OCI-LY7 (cell line): ENCODE results near the gene BDH1. TPM values are rescaled to one million over a fixed set of nuclear protein-coding genes. Genes with fewer than 3 reads are reported as not detected.
"Not testable (repeated sequence)": the region's sequence is repeated elsewhere in the genome, so short reads cannot be mapped to it uniquely, and the experiment has no call there.

Experiments used
- BruUV-seq: library from RNA; stranded (reverse); fragments of 400-500 nt; replicated peaks from 2 replicates; lab custom pipeline; 2021; lab: Mats Ljungman, UMichigan
- CTCF ChIA-PET: fragments of 300-600 bp; sonication (Branson Sonifier 250); formaldehyde crosslinking; loops from one replicate; lab custom pipeline; 2022; ENCODE audit warnings: antibody characterized with exemption; ENCODE audit not compliant: unreplicated experiment; lab: Charles Lee
- POLR2A ChIA-PET: fragments of 300-600 bp; sonication (Branson Sonifier 250); formaldehyde crosslinking; loops from one replicate; lab custom pipeline; 2022; ENCODE audit warnings: antibody characterized with exemption; lab: Charles Lee
- DNase-seq: peaks from one replicate; pipeline ENCODE4 v3.0.0-alpha.2; 2015; ENCODE audit warnings: low spot score
- H2AFZ ChIP-seq: fragments of 200-600 bp; sonication (generic), shearing (Covaris generic); 2 replicates; pipeline ENCODE4 v1.6.1; 2014; ENCODE audit warnings: mild to moderate bottlenecking, antibody characterized with exemption, low read length, moderate library complexity
- H3K27ac ChIP-seq: fragments of 200-600 bp; sonication (generic); 2 replicates; pipeline ENCODE4 v1.5.1; 2014; ENCODE audit warnings: mixed run types, low read depth, mild to moderate bottlenecking, moderate library complexity, low read length, inconsistent platforms; ENCODE audit not compliant: poor library complexity, severe bottlenecking
- H3K36me3 ChIP-seq: fragments of 200-600 bp; sonication (generic); 2 replicates; pipeline ENCODE4 v1.6.1; 2014; ENCODE audit warnings: mild to moderate bottlenecking, antibody characterized with exemption, low read length, moderate library complexity, mixed read lengths; ENCODE audit not compliant: insufficient read depth
- H3K4me1 ChIP-seq: fragments of 200-600 bp; sonication (generic); 2 replicates; pipeline ENCODE4 v1.5.1; 2014; ENCODE audit warnings: mild to moderate bottlenecking, low read length; ENCODE audit not compliant: insufficient read depth, poor library complexity, severe bottlenecking
- H3K4me2 ChIP-seq: fragments of 200-600 bp; sonication (generic); 2 replicates; pipeline ENCODE4 v1.6.1; 2014; ENCODE audit warnings: mild to moderate bottlenecking, low read length
- H3K4me3 ChIP-seq: fragments of 200-600 bp; sonication (generic); 2 replicates; pipeline ENCODE4 v1.5.1; 2014; ENCODE audit warnings: mild to moderate bottlenecking, low read depth, low read length; ENCODE audit not compliant: poor library complexity, severe bottlenecking
- H3K79me2 ChIP-seq: fragments of 200-600 bp; sonication (generic); 2 replicates; pipeline ENCODE4 v1.6.1; 2016; ENCODE audit warnings: low read depth, mild to moderate bottlenecking, low read length, moderate library complexity, mixed read lengths; ENCODE audit not compliant: insufficient read depth
- H3K9me2 ChIP-seq: fragments of 200-600 bp; sonication (generic); 2 replicates; pipeline ENCODE4 v1.6.1; 2016; ENCODE audit warnings: mild to moderate bottlenecking, low read length, mixed read lengths; ENCODE audit not compliant: insufficient read depth
- H3K9me3 ChIP-seq: fragments of 200-600 bp; sonication (generic); 2 replicates; pipeline ENCODE4 v1.6.1; 2014; ENCODE audit warnings: mild to moderate bottlenecking, mixed run types, low read length, mixed read lengths
- H4K20me1 ChIP-seq: fragments of 200-600 bp; sonication (generic); 2 replicates; pipeline ENCODE4 v1.6.1; 2014; ENCODE audit warnings: mild to moderate bottlenecking, antibody characterized with exemption, low read length, moderate library complexity, mixed read lengths; ENCODE audit not compliant: insufficient read depth
- CTCF ChIP-seq: fragments of 200-600 bp; sonication (generic); conservative IDR thresholded peaks from 2 replicates; pipeline ENCODE4 v1.5.1; 2014; ENCODE audit warnings: mild to moderate bottlenecking, antibody characterized with exemption, low read length, moderate library complexity, mixed read lengths
- EZH2phosphoT487 ChIP-seq: fragments of 200-600 bp; sonication (generic); IDR thresholded peaks from 2 replicates; pipeline ENCODE4 v1.6.1; 2018; ENCODE audit warnings: low read depth, borderline replicate concordance, mild to moderate bottlenecking, mixed run types, antibody characterized with exemption, low read length, moderate library complexity, mixed read lengths
- intact Hi-C: fragments of 100-400 bp; cut with micrococcal nuclease; formaldehyde crosslinking; loops from one replicate; pipeline ENCODE4 v1.10.0; 2022; ENCODE audit not compliant: unreplicated experiment
- total RNA-seq, 2 experiments: library from RNA; depleted of rRNA in 1 of 2; stranded (reverse); fragments of >200 nt in 1 of 2; shearing (Covaris generic) in 1 of 2; gene quantifications; 2 replicates each; pipeline ENCODE4 v1.2.3, GENCODE V29; 2014 to 2022

Gene BDH1
- total RNA-seq, 2 experiments from 2014 or later = 14.1 to 14.5 TPM

- Histone ChIP-seq H3K36me3 (no peaks in the 10 kb centered on the region), H2AFZ (no peak overlapping the region), H3K27ac (no peak overlapping the region), H3K9me3 (peaks cover 2% of the 10 kb centered on the region; the same call in 1 of the 2 replicates), H3K4me1 (no peaks in the 10 kb centered on the region), H3K79me2 (no peaks in the 10 kb centered on the region), H4K20me1 (no peaks in the 10 kb centered on the region), H3K4me2 (no peak overlapping the region), H3K4me3 (no peak overlapping the region), H3K9me2 (no peaks in the 10 kb centered on the region)
- no peak for TF ChIP-seq EZH2phosphoT487
- TF ChIP-seq CTCF = no peak
- intact Hi-C loops = no loop called here
- BruUV-seq = no TSS peak
- no peak for DNase-seq
- CTCF ChIA-PET = no interaction called here
- POLR2A ChIA-PET = interaction anchor here (0.7 kb wide), 1 partner anchor 8 kb away, joined by 3 read pairs; no protein-coding TSS in a partner anchor
Observed at GRCh38 chr3:197576838-197577237, 21.1 kb upstream of the BDH1 start.

GRCh38 chr3:197575362-197575761, 19.6 kb upstream of the BDH1 start:
- H3K27ac ChIP-seq = no peak overlapping the region
- intact Hi-C loops = no loop called here
- no peaks in the 10 kb centered on the region for H4K20me1 ChIP-seq
- DNase-seq = no peak
- no peaks in the 10 kb centered on the region for H3K36me3 ChIP-seq
- ChIA-PET POLR2A (no interaction called here), CTCF (no interaction called here)
- H3K79me2 ChIP-seq = no peaks in the 10 kb centered on the region
- no peak overlapping the region for H2AFZ ChIP-seq
- TF ChIP-seq CTCF (no peak), EZH2phosphoT487 (no peak)
- no peak overlapping the region for H3K4me2 ChIP-seq
- no peaks in the 10 kb centered on the region for H3K9me2 ChIP-seq
- no peak overlapping the region for H3K4me3 ChIP-seq
- BruUV-seq = no TSS peak
- peaks cover 10% of the 10 kb centered on the region; the same call in 1 of the 2 replicates for H3K9me3 ChIP-seq
- H3K4me1 ChIP-seq = no peaks in the 10 kb centered on the region

GRCh38 chr3:197574396-197574991, 18.7 kb upstream of the BDH1 start:
- not testable (repeated sequence) for BruUV-seq

More at GRCh38 chr3:197574396-197574991, 18.7 kb upstream of the BDH1 start:
- H3K9me2 ChIP-seq, H3K4me1 ChIP-seq, CTCF ChIA-PET, H3K4me3 ChIP-seq, DNase-seq, H3K4me2 ChIP-seq, H4K20me1 ChIP-seq, H3K36me3 ChIP-seq, H3K27ac ChIP-seq, H3K79me2 ChIP-seq, intact Hi-C loops, H2AFZ ChIP-seq: not testable (repeated sequence)
- POLR2A ChIA-PET = interaction anchor here (0.6 kb wide), 1 partner anchor 276 kb away, joined by 5 read pairs; the partner anchor contains the start of gene DLG1
- peaks cover 11% of the 10 kb centered on the region; the same call in 1 of the 2 replicates for H3K9me3 ChIP-seq
